Activated CD8-positive, alpha-beta T cell treated with anti-CD3 and anti-CD28 coated beads for 36 hours (primary cell): ENCODE data around the gene GIGYF2. TPM values are rescaled to one million over a fixed set of nuclear protein-coding genes. Genes with fewer than 3 reads are reported as not detected.
A peak's percentile ranks its signal among the peaks of the same experiment; 100 is the strongest.

Experiments
- ATAC-seq: fragments of 200-7000 bp; cut with Tn5 transposase; one replicate; pipeline ENCODE4 v1.10.0; 2021; ENCODE audit warnings: mild to moderate bottlenecking, moderate library complexity
- CTCF ChIA-PET: fragments of 350-600 bp; sonication (Branson Sonifier 250); formaldehyde crosslinking; loops from one replicate; lab custom pipeline; 2021; ENCODE audit warnings: antibody characterized with exemption; lab: Charles Lee
- POLR2A ChIA-PET: fragments of 350-600 bp; sonication (Branson Sonifier 250); formaldehyde crosslinking; loops from one replicate; lab custom pipeline; 2021; ENCODE audit warnings: antibody characterized with exemption; lab: Charles Lee
- DNase-seq: peaks from one replicate; pipeline ENCODE4 v3.0.0-alpha.2; 2020
- H3K27ac Mint-ChIP-seq: one replicate; pipeline ENCODE4 v1.8.0; 2021; ENCODE audit warnings: mild to moderate bottlenecking, mixed read lengths
- H3K27me3 Mint-ChIP-seq: one replicate; pipeline ENCODE4 v1.8.0; 2021; ENCODE audit warnings: mixed read lengths
- H3K36me3 Mint-ChIP-seq: one replicate; pipeline ENCODE4 v1.8.0; 2021; ENCODE audit warnings: low read depth, mixed read lengths
- H3K4me1 Mint-ChIP-seq: one replicate; pipeline ENCODE4 v1.8.0; 2021; ENCODE audit warnings: low read depth, mixed read lengths
- H3K4me3 Mint-ChIP-seq: one replicate; pipeline ENCODE4 v1.8.0; 2021; ENCODE audit warnings: mild to moderate bottlenecking, moderate library complexity, mixed read lengths
- H3K9me3 Mint-ChIP-seq: one replicate; pipeline ENCODE4 v1.8.0; 2021; ENCODE audit warnings: mixed read lengths
- CTCF ChIP-seq: fragments of 200-600 bp; IDR thresholded peaks from one replicate; pipeline ENCODE4 v1.8.0; 2022; ENCODE audit warnings: antibody characterized with exemption, mild to moderate bottlenecking
- intact Hi-C: fragments of 100-400 bp; cut with micrococcal nuclease; formaldehyde crosslinking; loops from one replicate; pipeline ENCODE4 v1.10.0; 2022
- total RNA-seq, 2 experiments: library from RNA; stranded (reverse); gene quantifications; one replicate each; pipeline ENCODE4 v1.2.3, GENCODE V29; 2021

GIGYF2 gene
- total RNA-seq, 2 experiments from 2014 or later: 49.7 to 52.5 TPM

- Mint-ChIP-seq H3K27me3 (peaks cover 17% of the 10 kb centered on the region), H3K9me3 (no peaks in the 10 kb centered on the region), H3K4me3 (peak overlapping the region; percentile 12), H3K4me1 (peaks cover 4% of the 10 kb centered on the region), H3K36me3 (no peaks in the 10 kb centered on the region), H3K27ac (no peak overlapping the region)
- DNase-seq (no peak), ATAC-seq (no peak)
- no peak for TF ChIP-seq CTCF
- intact Hi-C loops: loop anchor here (10.0 kb wide), 1 partner anchor 378 kb away; the partner anchor contains the start of gene ATG16L1
- CTCF ChIA-PET: no interaction called here
- POLR2A ChIA-PET: no interaction called here
Observed at GRCh38 chr2:232876978-232877441, 179.9 kb downstream of the GIGYF2 start.

DNA sequence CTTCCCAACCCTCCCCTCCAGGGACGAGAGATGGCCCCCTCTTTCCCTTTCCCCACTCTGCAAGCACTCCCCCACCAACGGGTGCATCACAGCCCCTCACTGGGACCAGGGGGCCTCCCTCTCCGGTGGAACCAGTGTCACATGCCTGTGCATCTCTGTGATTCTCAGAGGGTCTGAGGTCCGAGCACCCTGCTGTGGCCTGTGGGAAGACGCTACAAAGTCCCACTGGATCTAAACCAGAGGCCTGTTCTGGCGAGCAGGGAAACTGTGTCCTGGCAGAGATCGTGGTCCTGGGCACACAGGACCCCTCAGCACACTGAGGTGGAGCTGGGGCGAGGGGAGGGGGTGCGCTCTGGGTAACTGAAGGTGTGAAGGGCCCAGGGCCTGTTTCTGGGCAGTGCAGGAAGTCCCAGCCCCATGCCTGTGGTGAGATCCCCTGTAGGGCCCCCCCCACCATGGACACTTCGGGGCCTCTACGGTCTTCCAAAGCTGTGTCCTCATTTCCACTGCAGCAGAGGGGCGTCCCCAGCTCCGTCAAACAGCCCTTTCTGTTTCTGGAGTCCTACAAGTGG lies 180.9 kb downstream of the GIGYF2 start:
- H3K4me1 Mint-ChIP-seq: peaks cover 4% of the 10 kb centered on the region
- ChIA-PET POLR2A (no interaction called here), CTCF (no interaction called here)
- DNase-seq (no peak), ATAC-seq (no peak)
- H3K27ac Mint-ChIP-seq: no peak overlapping the region
- intact Hi-C loops: loop anchor here (10.0 kb wide), 1 partner anchor 377 kb away; the partner anchor contains the start of gene ATG16L1
- H3K9me3 Mint-ChIP-seq: no peaks in the 10 kb centered on the region
- H3K4me3 Mint-ChIP-seq: peak overlapping the region; percentile 21
- H3K27me3 Mint-ChIP-seq: peaks cover 17% of the 10 kb centered on the region
- H3K36me3 Mint-ChIP-seq: no peaks in the 10 kb centered on the region
- TF ChIP-seq CTCF: no peak

- peaks cover 4% of the 10 kb centered on the region for H3K4me1 Mint-ChIP-seq
- ChIA-PET POLR2A (no interaction called here), CTCF (interaction anchor here (0.8 kb wide), 1 partner anchor 174 kb away, joined by 3 read pairs; no protein-coding TSS in a partner anchor)
- intact Hi-C loops: loop anchor here (10.0 kb wide), 1 partner anchor 376 kb away; the partner anchor contains the start of gene ATG16L1
- TF ChIP-seq CTCF: no peak
- H3K27ac Mint-ChIP-seq: no peak overlapping the region
- no peaks in the 10 kb centered on the region for H3K9me3 Mint-ChIP-seq
- no peak overlapping the region for H3K4me3 Mint-ChIP-seq
- DNase-seq (no peak), ATAC-seq (no peak)
- H3K36me3 Mint-ChIP-seq: no peaks in the 10 kb centered on the region
- peaks cover 17% of the 10 kb centered on the region for H3K27me3 Mint-ChIP-seq
Observed at GRCh38 chr2:232878855-232879617, 181.9 kb downstream of the GIGYF2 start.

- TF ChIP-seq CTCF: no peak
- intact Hi-C loops: loop anchor here (10.0 kb wide), 1 partner anchor 375 kb away; the partner anchor contains the start of gene ATG16L1
- ChIA-PET CTCF (interaction anchor here (0.8 kb wide), 1 partner anchor 174 kb away, joined by 3 read pairs; no protein-coding TSS in a partner anchor), POLR2A (interaction anchor here (0.9 kb wide), 1 partner anchor 329 kb away, joined by 3 read pairs; no protein-coding TSS in a partner anchor)
- ATAC-seq: no peak
- H3K4me1 Mint-ChIP-seq: peaks cover 4% of the 10 kb centered on the region
- DNase-seq: no peak
- H3K36me3 Mint-ChIP-seq: no peaks in the 10 kb centered on the region
- no peaks in the 10 kb centered on the region for H3K9me3 Mint-ChIP-seq
- H3K27me3 Mint-ChIP-seq: peaks cover 15% of the 10 kb centered on the region
- no peak overlapping the region for H3K4me3 Mint-ChIP-seq
- no peak overlapping the region for H3K27ac Mint-ChIP-seq
Observed at GRCh38 chr2:232879618-232880494, 182.7 kb downstream of the GIGYF2 start.
